HCT116 (cell line): ENCODE data around the gene HTRA3.

Experiments used
- EGR1 ChIP-seq: IDR thresholded peaks from 2 replicates; pipeline ENCODE4 v1.6.1; 2012; ENCODE audit warnings: low read depth
- ELF1 ChIP-seq: IDR thresholded peaks from 2 replicates; pipeline ENCODE4 v1.6.1; 2012; ENCODE audit warnings: low read depth, borderline replicate concordance
- EZH2 ChIP-seq: fragments of 200-600 bp; sonication (generic); IDR thresholded peaks from 2 replicates; pipeline ENCODE4 v1.6.1; 2017; ENCODE audit warnings: antibody characterized with exemption, mixed run types
- JUND ChIP-seq: IDR thresholded peaks from 2 replicates; pipeline ENCODE4 v1.6.1; 2012
- POLR2A ChIP-seq: IDR thresholded peaks from 2 replicates; pipeline ENCODE4 v1.7.0; 2011; ENCODE audit warnings: borderline replicate concordance; ENCODE audit not compliant: insufficient read depth, insufficient read length; ENCODE audit errors: extremely low read depth
- POLR2AphosphoS5 ChIP-seq: IDR thresholded peaks from 2 replicates; pipeline ENCODE4 v1.6.1; 2011; ENCODE audit warnings: mild to moderate bottlenecking, low read depth, low read length, moderate library complexity
- RAD21 ChIP-seq: IDR thresholded peaks from 2 replicates; pipeline ENCODE4 v1.6.1; 2012; ENCODE audit warnings: low read depth, mild to moderate bottlenecking
- SIN3A ChIP-seq: IDR thresholded peaks from 2 replicates; pipeline ENCODE4 v1.6.1; 2012; ENCODE audit warnings: low read depth
- SP1 ChIP-seq: IDR thresholded peaks from 2 replicates; pipeline ENCODE4 v1.6.1; 2012; ENCODE audit warnings: low read depth
- YY1 ChIP-seq: IDR thresholded peaks from 2 replicates; pipeline ENCODE4 v1.6.1; 2011; ENCODE audit warnings: low read length, low read depth, moderate library complexity, mild to moderate bottlenecking; ENCODE audit not compliant: insufficient replicate concordance; ENCODE audit errors: extremely low read depth
- TF ChIP-seq, protein P1 (sequence below), 3 experiments: fragments of 200-600 bp in 1 of 3; sonication (generic) in 1 of 3; IDR thresholded peaks in 2 of 3; conservative IDR thresholded peaks in 1 of 3; 2 replicates each; pipeline ENCODE4 v1.5.1; 2012 to 2017; ENCODE audit warnings: low read depth in 2 of 3, low read length in 2 of 3, antibody characterized with exemption in 1 of 3, borderline replicate concordance in 1 of 3, control low read depth in 1 of 3, mild to moderate bottlenecking in 1 of 3, mixed read lengths in 1 of 3, mixed run types in 1 of 3, moderate library complexity in 1 of 3; ENCODE audit not compliant: insufficient read depth in 1 of 3
- TF ChIP-seq, protein P2 (sequence below): IDR thresholded peaks from 2 replicates; pipeline ENCODE4 v1.6.1; 2012

GRCh38 chr4:8348071-8348470 is 78.5 kb downstream of the HTRA3 start:
- TF ChIP-seq EGR1 (no peak), POLR2AphosphoS5 (no peak), YY1 (no peak), EZH2 (no peak), POLR2A (no peak), SIN3A (no peak), JUND (no peak), SP1 (no peak), RAD21 (no peak), ELF1 (no peak)
- TF ChIP-seq, protein P1, sequence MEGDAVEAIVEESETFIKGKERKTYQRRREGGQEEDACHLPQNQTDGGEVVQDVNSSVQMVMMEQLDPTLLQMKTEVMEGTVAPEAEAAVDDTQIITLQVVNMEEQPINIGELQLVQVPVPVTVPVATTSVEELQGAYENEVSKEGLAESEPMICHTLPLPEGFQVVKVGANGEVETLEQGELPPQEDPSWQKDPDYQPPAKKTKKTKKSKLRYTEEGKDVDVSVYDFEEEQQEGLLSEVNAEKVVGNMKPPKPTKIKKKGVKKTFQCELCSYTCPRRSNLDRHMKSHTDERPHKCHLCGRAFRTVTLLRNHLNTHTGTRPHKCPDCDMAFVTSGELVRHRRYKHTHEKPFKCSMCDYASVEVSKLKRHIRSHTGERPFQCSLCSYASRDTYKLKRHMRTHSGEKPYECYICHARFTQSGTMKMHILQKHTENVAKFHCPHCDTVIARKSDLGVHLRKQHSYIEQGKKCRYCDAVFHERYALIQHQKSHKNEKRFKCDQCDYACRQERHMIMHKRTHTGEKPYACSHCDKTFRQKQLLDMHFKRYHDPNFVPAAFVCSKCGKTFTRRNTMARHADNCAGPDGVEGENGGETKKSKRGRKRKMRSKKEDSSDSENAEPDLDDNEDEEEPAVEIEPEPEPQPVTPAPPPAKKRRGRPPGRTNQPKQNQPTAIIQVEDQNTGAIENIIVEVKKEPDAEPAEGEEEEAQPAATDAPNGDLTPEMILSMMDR (IDR thresholded peaks at IDR 0.05 in 2 of 3, conservative IDR thresholded peaks at IDR 0.05 in 1 of 3; ENCODE audit: borderline replicate concordance in 1 of 3, insufficient read depth in 1 of 3, low read depth in 2 of 3, low read length in 2 of 3): no peak
- TF ChIP-seq, protein P2, sequence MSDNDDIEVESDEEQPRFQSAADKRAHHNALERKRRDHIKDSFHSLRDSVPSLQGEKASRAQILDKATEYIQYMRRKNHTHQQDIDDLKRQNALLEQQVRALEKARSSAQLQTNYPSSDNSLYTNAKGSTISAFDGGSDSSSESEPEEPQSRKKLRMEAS: no peak
